Gastrocnemius medialis (tissue), 4 donors: ENCODE measurements around the gene RAMACL. TPM values are rescaled to one million over a fixed set of nuclear protein-coding genes. Genes with fewer than 3 reads are reported as not detected.
A peak's percentile ranks its signal among the peaks of the same experiment; 100 is the strongest.
"Not testable (repeated sequence)": the region's sequence is repeated elsewhere in the genome, so short reads cannot be mapped to it uniquely, and the experiment has no call there.

Experiments used
- ATAC-seq, 2 donors: fragments of 150-250 bp; one replicate each; pipeline ENCODE4 v1.9.1; 2016
- DNase-seq, 2 donors: peaks; one replicate each; pipeline ENCODE4 v3.0.0-alpha.2; 2019
- H3K27ac ChIP-seq, 4 donors: fragments of 200-600 bp; sonication (generic); 1 replicate in 1 of 4; 2 replicates in 3 of 4; pipeline ENCODE4 v1.5.1; 2016 to 2018; ENCODE audit warnings: mild to moderate bottlenecking in 2 of 4, moderate library complexity in 1 of 4
- H3K27me3 ChIP-seq, 3 donors: fragments of 200-600 bp; sonication (generic) in 2 of 3; 1 replicate in 1 of 3; 2 replicates in 2 of 3; pipeline versions ENCODE4 v1.5.1 to v1.6.0; 2016 to 2019; ENCODE audit warnings: mild to moderate bottlenecking in 1 of 3, moderate library complexity in 1 of 3
- H3K36me3 ChIP-seq, 2 donors: fragments of 200-600 bp; sonication (generic) in 1 of 2; one replicate each; pipeline ENCODE4 v1.5.1; 2017 to 2018
- H3K4me1 ChIP-seq, 2 donors: fragments of 200-600 bp; sonication (generic) in 1 of 2; one replicate each; pipeline ENCODE4 v1.5.1; 2016 to 2017; ENCODE audit warnings: mild to moderate bottlenecking in 2 of 2
- H3K4me3 ChIP-seq, 4 donors: fragments of 200-600 bp; sonication (generic) in 3 of 4; 1 replicate in 1 of 4; 2 replicates in 3 of 4; pipeline ENCODE4 v1.5.1; 2016 to 2019; ENCODE audit warnings: mild to moderate bottlenecking in 2 of 4
- H3K9me3 ChIP-seq, 3 donors: fragments of 200-600 bp; sonication (generic) in 2 of 3; 1 replicate in 1 of 3; 2 replicates in 2 of 3; pipeline ENCODE4 v1.5.1; 2016 to 2019
- POLR2A ChIP-seq, 2 donors: fragments of 450-650 bp; IDR thresholded peaks; one replicate each; pipeline ENCODE4 v1.6.1; 2017; ENCODE audit warnings: antibody characterized with exemption in 2 of 2, mild to moderate bottlenecking in 2 of 2, moderate library complexity in 2 of 2
- in situ Hi-C, 4 donors: fragments of 200-750 bp; cut with MboI; loops; one replicate each; pipeline versions ENCODE4 v1.15.0 to v1.8.0; 2017; ENCODE audit warnings: low sequenced_read_pairs in 4 of 4
- intact Hi-C: fragments of 100-400 bp; cut with DNase I; formaldehyde crosslinking; loops from one replicate; pipeline ENCODE4 v1.15.1; 2023; ENCODE audit warnings: low total_unique reads
- total RNA-seq, 4 donors: library from RNA; depleted of rRNA; stranded (reverse); fragments of >200 nt; gene quantifications; one replicate each; pipeline versions ENCODE4 v1.1.0 to v1.2.3, GENCODE V29; 2016
- TF ChIP-seq, protein P1 (sequence below), 5 experiments: fragments of 450-650 bp in 3 of 5; fragments of 200-600 bp in 2 of 5; sonication (generic) in 2 of 5; IDR thresholded peaks in 4 of 5; conservative IDR thresholded peaks in 1 of 5; 1 replicate in 4 of 5; 2 replicates in 1 of 5; pipeline ENCODE4 v1.5.1; 2016 to 2019; ENCODE audit warnings: antibody characterized with exemption in 5 of 5, mild to moderate bottlenecking in 3 of 5, moderate library complexity in 3 of 5

The RAMACL gene
- 1 to 10 TPM in 1 of 4 donors, under 1 TPM in 3; 0.18 to 5.6 (median 0.58) TPM for total RNA-seq

DNA sequence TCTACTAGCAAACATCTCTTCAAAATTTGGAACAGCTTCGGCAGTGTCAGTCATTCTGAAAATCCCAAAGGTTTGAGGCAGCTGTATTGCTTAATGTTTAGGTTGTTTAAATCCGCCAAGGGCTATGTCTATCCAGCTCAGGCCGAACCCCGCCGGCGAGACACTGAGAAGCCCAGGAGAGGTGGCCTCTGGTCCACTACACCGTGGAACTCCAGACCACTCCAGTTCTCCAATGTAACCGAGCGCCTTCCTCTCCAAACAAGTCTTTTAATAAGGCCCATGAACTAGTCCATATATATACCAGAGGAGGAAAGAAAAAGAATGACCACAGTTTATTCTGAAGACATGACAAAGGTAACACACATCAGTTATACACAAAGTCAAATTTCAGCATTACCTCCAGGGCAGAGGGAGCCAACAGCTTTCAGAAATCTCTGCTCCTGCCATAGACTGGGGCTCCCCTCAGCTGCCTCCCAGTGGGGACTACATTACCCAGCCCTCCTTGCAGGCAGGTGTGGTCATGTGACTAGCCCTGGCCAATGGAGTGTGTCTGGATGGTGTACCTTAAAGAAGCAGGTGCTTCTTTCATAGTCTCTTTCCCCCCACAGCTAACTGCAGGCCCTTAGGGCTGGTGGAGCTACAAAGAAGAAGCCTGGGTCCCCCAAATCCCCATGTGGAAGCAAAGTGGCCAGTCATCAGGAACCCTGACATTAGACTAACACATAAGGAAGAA lies at the start of gene RAMACL:
TSS of gene RAMACL (minus strand) at position 255 of the 733 bp plus-strand sequence. CDS start at position 54, 201 bp downstream.
- peaks cover 26 to 31% of the 10 kb centered on the region in 2 donors for H3K4me1 ChIP-seq
- no peaks in the 10 kb centered on the region for H3K27me3 ChIP-seq
- in situ Hi-C loops (no loop called here), intact Hi-C loops (no loop called here)
- H3K27ac ChIP-seq: no peak within 1 kb of the TSS
- no peak within 1 kb of the TSS for H3K4me3 ChIP-seq
- ATAC-seq: peak; percentile 31 to 85
- TF ChIP-seq, protein P1, sequence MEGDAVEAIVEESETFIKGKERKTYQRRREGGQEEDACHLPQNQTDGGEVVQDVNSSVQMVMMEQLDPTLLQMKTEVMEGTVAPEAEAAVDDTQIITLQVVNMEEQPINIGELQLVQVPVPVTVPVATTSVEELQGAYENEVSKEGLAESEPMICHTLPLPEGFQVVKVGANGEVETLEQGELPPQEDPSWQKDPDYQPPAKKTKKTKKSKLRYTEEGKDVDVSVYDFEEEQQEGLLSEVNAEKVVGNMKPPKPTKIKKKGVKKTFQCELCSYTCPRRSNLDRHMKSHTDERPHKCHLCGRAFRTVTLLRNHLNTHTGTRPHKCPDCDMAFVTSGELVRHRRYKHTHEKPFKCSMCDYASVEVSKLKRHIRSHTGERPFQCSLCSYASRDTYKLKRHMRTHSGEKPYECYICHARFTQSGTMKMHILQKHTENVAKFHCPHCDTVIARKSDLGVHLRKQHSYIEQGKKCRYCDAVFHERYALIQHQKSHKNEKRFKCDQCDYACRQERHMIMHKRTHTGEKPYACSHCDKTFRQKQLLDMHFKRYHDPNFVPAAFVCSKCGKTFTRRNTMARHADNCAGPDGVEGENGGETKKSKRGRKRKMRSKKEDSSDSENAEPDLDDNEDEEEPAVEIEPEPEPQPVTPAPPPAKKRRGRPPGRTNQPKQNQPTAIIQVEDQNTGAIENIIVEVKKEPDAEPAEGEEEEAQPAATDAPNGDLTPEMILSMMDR (IDR thresholded peaks at IDR 0.05 in 4 of 5, conservative IDR thresholded peaks at IDR 0.05 in 1 of 5): no peak
- no peak for TF ChIP-seq POLR2A (IDR thresholded peaks at IDR 0.05)
- H3K9me3 ChIP-seq: no peaks in the 10 kb centered on the region
- DNase-seq: peak in 1 of 2 donors; percentile 52
- H3K36me3 ChIP-seq: no peaks in the 10 kb centered on the region

DNA sequence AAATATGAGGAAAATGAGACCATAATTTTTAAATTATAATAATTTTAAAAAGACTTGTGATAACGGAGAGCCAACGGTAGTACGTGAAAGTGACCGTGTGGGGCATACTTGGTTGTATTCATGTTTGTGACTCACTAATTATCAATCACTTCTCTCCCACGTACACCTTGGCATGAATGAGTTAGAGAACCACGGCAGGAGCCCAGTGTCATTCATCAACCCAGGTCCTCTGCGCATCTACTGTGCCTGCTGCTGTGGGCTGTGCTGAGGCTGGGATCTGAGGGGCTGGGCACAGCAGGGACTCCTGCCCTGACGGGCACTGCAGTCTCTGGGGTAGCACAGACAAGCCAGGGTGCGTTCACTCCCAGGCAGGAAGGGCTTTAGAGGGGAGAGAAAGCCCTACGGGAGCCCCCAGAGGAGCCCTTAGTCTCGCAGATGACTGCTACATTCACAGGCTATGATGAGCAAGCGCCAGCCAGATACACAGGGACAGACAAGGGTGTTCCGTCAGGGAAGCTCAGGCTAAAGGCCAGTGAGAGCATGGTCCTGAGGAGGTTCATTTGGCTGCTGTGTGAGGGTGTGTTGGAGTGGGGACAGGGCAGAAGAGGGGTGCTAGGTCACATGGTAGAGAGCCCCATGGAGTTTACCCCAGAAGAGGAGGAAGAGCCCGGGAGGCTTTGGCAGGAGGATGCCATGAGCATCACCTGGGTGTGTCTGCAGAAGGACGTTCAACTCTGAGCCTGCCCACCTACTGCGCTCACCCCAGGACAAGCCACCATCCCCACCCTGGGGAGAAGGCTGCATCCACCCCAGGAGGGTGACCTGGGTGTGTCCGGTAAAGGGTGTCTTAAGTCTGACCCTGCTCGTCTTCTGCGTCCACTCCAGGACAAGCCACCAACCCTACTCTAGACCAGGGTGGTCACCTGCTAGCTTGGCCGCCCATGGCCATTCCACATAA lies 48.8 kb upstream of the RAMACL start:
- in situ Hi-C loops (loop anchor here in 1 of 4 donors (10.0 kb wide), 1 partner anchor 80 kb away; no protein-coding TSS in a partner anchor), intact Hi-C loops (loop anchor here (2.0 kb wide), 2 partner anchors 56 to 78 kb away; no protein-coding TSS in a partner anchor)
- ATAC-seq (no peak), DNase-seq (peak in 1 of 2 donors; percentile 14)
- no peak for TF ChIP-seq POLR2A (IDR thresholded peaks at IDR 0.05)
- TF ChIP-seq, protein P1 (IDR thresholded peaks at IDR 0.05 in 4 of 5, conservative IDR thresholded peaks at IDR 0.05 in 1 of 5): no peak
- Histone ChIP-seq H3K27me3 (no peaks in the 10 kb centered on the region), H3K27ac (peak overlapping the region; percentile 67 to 94 (median 76)), H3K4me1 (peaks cover 29 to 30% of the 10 kb centered on the region in 2 donors), H3K36me3 (no peaks in the 10 kb centered on the region), H3K4me3 (no peak overlapping the region), H3K9me3 (no peaks in the 10 kb centered on the region)

DNA sequence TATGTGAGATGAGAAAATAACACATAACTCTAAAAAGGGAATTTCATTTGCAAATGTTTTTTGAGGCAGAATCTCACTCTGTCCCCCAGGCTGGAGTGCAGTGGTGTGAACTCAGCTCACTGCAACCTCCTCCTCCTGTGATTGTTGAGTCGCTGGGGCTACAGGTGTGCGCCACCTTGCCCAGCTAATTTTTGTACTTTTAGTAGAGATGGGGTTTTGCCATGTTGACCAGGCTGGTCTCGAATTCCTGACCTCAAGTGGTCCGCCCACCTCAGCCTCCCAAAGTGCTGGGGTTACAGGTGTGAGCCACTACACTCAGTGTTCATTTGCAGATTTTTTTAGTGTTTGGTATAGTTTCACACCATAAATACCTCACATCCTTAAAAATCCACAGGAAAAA lies 48.1 kb upstream of the RAMACL start:
- not testable (repeated sequence) for H3K9me3 ChIP-seq, H3K4me3 ChIP-seq, DNase-seq, ATAC-seq, H3K27me3 ChIP-seq, H3K36me3 ChIP-seq
- Histone ChIP-seq H3K27ac (peak overlapping the region; percentile 73 to 94 (median 76)), H3K4me1 (peaks cover 31% of the 10 kb centered on the region in 2 donors)
- intact Hi-C loops (loop anchor here (2.0 kb wide), 2 partner anchors 56 to 78 kb away; no protein-coding TSS in a partner anchor), in situ Hi-C loops (loop anchor here in 1 of 4 donors (10.0 kb wide), 1 partner anchor 80 kb away; no protein-coding TSS in a partner anchor)

DNA sequence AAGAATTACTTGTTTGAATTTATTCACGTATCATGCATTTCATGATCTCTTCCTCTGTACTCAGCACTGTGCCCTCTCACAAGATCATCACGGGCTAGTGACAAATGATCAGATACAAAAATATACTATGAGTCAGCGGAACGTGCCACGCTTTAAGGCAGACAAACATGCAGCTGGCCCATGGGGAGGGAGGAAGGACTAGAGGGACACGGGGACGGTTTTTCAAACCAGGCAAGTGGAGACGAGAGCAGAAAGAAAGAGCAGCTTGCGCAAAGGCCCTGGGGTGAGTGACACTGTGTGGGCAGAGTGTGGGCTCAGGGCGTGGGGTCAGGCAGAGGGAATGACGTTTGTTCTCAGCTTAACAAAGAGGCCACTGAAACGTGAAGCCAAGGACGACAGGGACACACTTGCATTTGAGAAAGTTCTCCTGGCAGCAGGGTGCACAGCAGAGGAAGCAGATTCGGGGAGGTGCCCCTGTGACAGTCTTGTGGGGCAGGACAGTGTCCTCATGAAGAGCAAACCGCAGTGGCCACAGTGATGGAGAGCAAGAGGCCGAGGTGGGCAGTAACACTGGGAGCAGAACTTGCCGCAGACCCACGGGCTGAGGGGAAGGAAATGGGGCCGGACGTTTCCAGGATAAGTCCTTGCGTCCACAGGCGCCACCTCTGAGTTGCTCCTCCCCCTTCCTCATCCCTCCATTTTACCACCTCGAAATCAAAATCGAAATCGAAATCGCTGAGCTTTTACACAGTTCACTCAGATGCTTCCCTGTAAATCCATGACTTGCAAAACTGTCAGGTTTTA lies 47.5 kb upstream of the RAMACL start:
- TF ChIP-seq, protein P1 (IDR thresholded peaks at IDR 0.05 in 4 of 5, conservative IDR thresholded peaks at IDR 0.05 in 1 of 5): no peak
- peak; percentile 68 to 83 for TF ChIP-seq POLR2A (IDR thresholded peaks at IDR 0.05)
- Histone ChIP-seq H3K27me3 (no peaks in the 10 kb centered on the region), H3K9me3 (no peaks in the 10 kb centered on the region), H3K4me3 (peak overlapping the region in 3 of 4 donors; percentile 15 to 24 (median 23)), H3K27ac (peak overlapping the region; percentile 73 to 94 (median 76)), H3K36me3 (no peaks in the 10 kb centered on the region), H3K4me1 (peaks cover 37 to 38% of the 10 kb centered on the region in 2 donors)
- in situ Hi-C loops: loop anchor here in 1 of 4 donors (10.0 kb wide), 1 partner anchor 79 kb away; no protein-coding TSS in a partner anchor
- intact Hi-C loops: loop anchor here (2.0 kb wide), 2 partner anchors 57 to 77 kb away; no protein-coding TSS in a partner anchor
- peak; percentile 94 to 98 for ATAC-seq
- DNase-seq: peak; percentile 87 to 92
